ENCODE data around the gene TSHZ1. TPM values are rescaled to one million over a fixed set of nuclear protein-coding genes. Genes with fewer than 3 reads are reported as not detected.

TSHZ1 gene
- polyA plus RNA-seq, 1 donor from 2014 or later = 1.1 TPM

GRCh38 chr18:75208836-75209128, 1.8 kb upstream of the TSHZ1 start:
- peak overlapping the region; percentile 57 for H3K9ac ChIP-seq (ENCODE audit: low read length)
- no peaks in the 10 kb centered on the region for H3K9me2 ChIP-seq (ENCODE audit: insufficient read depth, low read length)
- H3K9me3 ChIP-seq (ENCODE audit: low read length) = no peaks in the 10 kb centered on the region
- no peak overlapping the region for H3K27ac ChIP-seq (ENCODE audit: low read length)
- TF ChIP-seq CTCF (IDR thresholded peaks at IDR 0.05; ENCODE audit: poor library complexity, severe bottlenecking) = no peak
- TF ChIP-seq MXI1 (conservative IDR thresholded peaks at IDR 0.05; ENCODE audit: poor library complexity, severe bottlenecking) = no peak
- no peak for TF ChIP-seq RAD21 (conservative IDR thresholded peaks at IDR 0.05)
- TF ChIP-seq POLR2AphosphoS5 (IDR thresholded peaks at IDR 0.05) = peak; percentile 0
- H2AFZ ChIP-seq (ENCODE audit: low read depth, low read length) = no peak overlapping the region
- H3K4me3 ChIP-seq (ENCODE audit: low read length) = peak overlapping the region; percentile 75
- peaks cover 83% of the 10 kb centered on the region for H3K27me3 ChIP-seq (ENCODE audit: insufficient read depth, low read depth, low read length)
- peaks cover 5% of the 10 kb centered on the region for H4K20me1 ChIP-seq (ENCODE audit: insufficient read depth)
- peaks cover 4% of the 10 kb centered on the region for H3F3A ChIP-seq (ENCODE audit: insufficient read depth, low read length, poor library complexity, severe bottlenecking)
- peaks cover 25% of the 10 kb centered on the region for H3K79me2 ChIP-seq (replicated peaks; ENCODE audit: insufficient read depth, low read length)
- H3K4me2 ChIP-seq (ENCODE audit: low read length) = peak overlapping the region; percentile 62
- no peaks in the 10 kb centered on the region for H3K36me3 ChIP-seq (ENCODE audit: insufficient read depth, low read length)

DNA sequence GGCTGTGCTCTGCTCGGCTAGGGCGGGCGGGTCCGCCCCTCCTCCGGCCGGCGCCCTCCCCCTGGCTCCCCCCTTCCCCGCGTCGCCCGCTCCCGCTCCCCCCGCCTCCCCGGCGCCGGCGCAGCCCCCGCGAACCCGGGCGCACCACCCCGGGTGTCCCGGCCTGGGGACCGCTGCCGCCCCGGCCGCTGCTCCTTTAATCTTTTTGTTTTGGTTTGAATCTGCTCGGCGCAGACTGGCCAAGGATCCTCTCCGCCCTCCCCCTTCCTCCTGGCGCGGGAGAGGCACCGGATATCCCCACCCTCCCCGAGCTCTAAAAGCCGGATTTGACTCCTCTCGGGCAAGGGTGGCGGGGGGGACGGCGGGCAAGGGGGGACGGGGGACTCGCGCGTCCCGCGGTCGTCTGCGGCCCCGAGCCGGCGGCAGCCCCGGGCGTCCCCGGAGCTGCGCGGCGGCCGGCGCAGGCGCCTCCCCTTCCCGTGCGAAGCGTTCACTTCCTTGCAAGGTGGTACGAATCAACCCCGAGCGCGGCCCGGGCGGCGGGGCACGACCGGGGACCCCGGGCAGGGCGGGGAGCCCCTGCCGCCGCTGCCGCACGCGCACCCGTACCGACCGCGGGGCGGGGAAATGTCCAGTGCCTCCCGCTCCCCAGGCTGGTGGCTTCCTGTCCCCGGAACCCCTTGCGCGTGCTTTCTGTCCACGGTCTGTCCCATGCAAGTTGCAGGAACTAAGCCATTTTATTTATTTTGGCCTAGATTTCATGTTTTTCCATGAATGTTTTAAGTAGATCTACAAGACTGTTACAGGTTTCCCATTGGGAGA, 1.3 kb upstream of the TSHZ1 start, which contains the start of gene PTGR3:
TSS of gene PTGR3 (minus strand) at position 11 of the 822 bp plus-strand sequence. CDS start 81 bp downstream, outside the sequence.
- Histone ChIP-seq H3F3A (ENCODE audit: insufficient read depth, low read length, poor library complexity, severe bottlenecking) (peaks cover 4% of the 10 kb centered on the region), H3K27me3 (ENCODE audit: insufficient read depth, low read depth, low read length) (peaks cover 83% of the 10 kb centered on the region), H2AFZ (ENCODE audit: low read depth, low read length) (no peak within 1 kb of the TSS), H3K4me3 (ENCODE audit: low read length) (peak within 1 kb of the TSS; percentile 75), H3K79me2 (replicated peaks; ENCODE audit: insufficient read depth, low read length) (peaks cover 25% of the 10 kb centered on the region), H3K27ac (ENCODE audit: low read length) (no peak within 1 kb of the TSS), H3K4me2 (ENCODE audit: low read length) (peak within 1 kb of the TSS; percentile 63), H3K9me2 (ENCODE audit: insufficient read depth, low read length) (no peaks in the 10 kb centered on the region), H4K20me1 (ENCODE audit: insufficient read depth) (peaks cover 5% of the 10 kb centered on the region), H3K9me3 (ENCODE audit: low read length) (no peaks in the 10 kb centered on the region), H3K36me3 (ENCODE audit: insufficient read depth, low read length) (no peaks in the 10 kb centered on the region), H3K9ac (ENCODE audit: low read length) (peak within 1 kb of the TSS; percentile 57)
- TF ChIP-seq RAD21 (conservative IDR thresholded peaks at IDR 0.05) (peak; percentile 43), MXI1 (conservative IDR thresholded peaks at IDR 0.05; ENCODE audit: poor library complexity, severe bottlenecking) (peak; percentile 62), EZH2 (IDR thresholded peaks at IDR 0.05; ENCODE audit: borderline replicate concordance, insufficient read depth, low read length, poor library complexity, severe bottlenecking) (no peak), REST (IDR thresholded peaks at IDR 0.05; ENCODE audit: borderline replicate concordance) (no peak), POLR2AphosphoS5 (IDR thresholded peaks at IDR 0.05) (no peak), EP300 (conservative IDR thresholded peaks at IDR 0.05; ENCODE audit: poor library complexity, severe bottlenecking) (no peak), CTCF (IDR thresholded peaks at IDR 0.05; ENCODE audit: poor library complexity, severe bottlenecking) (no peak), SMC3 (conservative IDR thresholded peaks at IDR 0.05; ENCODE audit: poor library complexity) (peak; percentile 39)

Data from neural cell (in vitro differentiated cells).